Activated gamma-delta T cell treated with Interleukin-2 at 50 U/mL for 16 hours (primary cell): ENCODE measurements around the gene PRDX2.

ENCODE experiments used
- DNase-seq: peaks from one replicate; pipeline ENCODE4 v3.0.0-alpha.2; 2020

The PRDX2 gene

GRCh38 chr19:12792051-12792852, 9.3 kb downstream of the PRDX2 start:
- peak; percentile 72 for DNase-seq

- DNase-seq, result peak; percentile 97
These were observed 10.1 kb downstream of the PRDX2 start, which contains the start of gene JUNB for GRCh38 chr19:12791345-12792050. Gene JUNB (plus strand): TSS chr19:12791486. CDS start chr19:12791772, 286 bp downstream.

- no peak for DNase-seq
These were observed 10.8 kb downstream of the PRDX2 start for GRCh38 chr19:12790628-12791344.

GRCh38 chr19:12789904-12790619, 11.5 kb downstream of the PRDX2 start:
- peak; percentile 91 for DNase-seq

GRCh38 chr19:12789098-12789903, 12.3 kb downstream of the PRDX2 start:
- DNase-seq, result peak; percentile 20

GRCh38 chr19:12788682-12789097, 12.9 kb downstream of the PRDX2 start:
- no peak for DNase-seq

GRCh38 chr19:12788042-12788681, 13.4 kb downstream of the PRDX2 start:
- DNase-seq, result no peak

GRCh38 chr19:12787458-12787857, 14.1 kb downstream of the PRDX2 start:
- no peak for DNase-seq

GRCh38 chr19:12786952-12787351, 14.6 kb downstream of the PRDX2 start:
- DNase-seq, result no peak

GRCh38 chr19:12786141-12786870, 15.3 kb downstream of the PRDX2 start:
- no peak for DNase-seq

- no peak for DNase-seq
These were observed 16.1 kb downstream of the PRDX2 start for GRCh38 chr19:12785431-12786031.

- DNase-seq, result peak; percentile 35
These were observed 16.6 kb downstream of the PRDX2 start for GRCh38 chr19:12784871-12785430.

- no peak for DNase-seq
These were observed 17.2 kb downstream of the PRDX2 start for GRCh38 chr19:12784394-12784870.

- DNase-seq, result no peak
These were observed 17.7 kb downstream of the PRDX2 start for GRCh38 chr19:12783849-12784393.

- DNase-seq, result no peak
These were observed 18.2 kb downstream of the PRDX2 start for GRCh38 chr19:12783291-12783848.

- peak; percentile 92 for DNase-seq
These were observed 18.9 kb downstream of the PRDX2 start for GRCh38 chr19:12782424-12783290.

GRCh38 chr19:12782174-12782423, 19.5 kb downstream of the PRDX2 start:
- no peak for DNase-seq
